GM19468 (cell line): ENCODE measurements around the gene RSPH10B.
A peak's percentile ranks its signal among the peaks of the same experiment; 100 is the strongest.
"Not testable (repeated sequence)": the region's sequence is repeated elsewhere in the genome, so short reads cannot be mapped to it uniquely, and the experiment has no call there.

Experiments used
- ATAC-seq: cut with Tn5 transposase; IDR thresholded peaks from one replicate; pipeline ENCODE4 v1.9.1; 2021; ENCODE audit warnings: mild to moderate bottlenecking, moderate library complexity, moderate number of reproducible peaks; ENCODE audit not compliant: unreplicated experiment; ENCODE audit errors: extremely low read depth

RSPH10B gene

DNA sequence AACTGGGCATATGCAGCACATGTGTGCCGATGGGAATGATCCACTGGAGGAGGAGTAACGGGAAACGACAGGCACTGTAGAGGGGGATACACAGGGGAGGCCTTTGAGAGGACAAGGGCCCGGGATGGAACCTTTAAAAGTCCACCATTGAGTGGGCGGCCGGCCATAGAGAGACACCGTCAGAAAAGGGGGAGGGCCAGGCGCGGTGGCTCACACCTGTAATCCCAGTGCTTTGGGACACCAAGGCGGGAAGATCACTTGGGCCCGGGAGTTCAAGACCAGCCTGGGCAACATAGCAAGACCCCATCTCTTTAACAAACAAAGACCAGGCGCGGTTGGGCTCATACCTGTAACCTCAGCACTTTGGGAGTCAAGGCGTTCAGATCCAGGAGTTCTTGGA lies 39.2 kb downstream of the RSPH10B start:
- not testable (repeated sequence) for ATAC-seq

DNA sequence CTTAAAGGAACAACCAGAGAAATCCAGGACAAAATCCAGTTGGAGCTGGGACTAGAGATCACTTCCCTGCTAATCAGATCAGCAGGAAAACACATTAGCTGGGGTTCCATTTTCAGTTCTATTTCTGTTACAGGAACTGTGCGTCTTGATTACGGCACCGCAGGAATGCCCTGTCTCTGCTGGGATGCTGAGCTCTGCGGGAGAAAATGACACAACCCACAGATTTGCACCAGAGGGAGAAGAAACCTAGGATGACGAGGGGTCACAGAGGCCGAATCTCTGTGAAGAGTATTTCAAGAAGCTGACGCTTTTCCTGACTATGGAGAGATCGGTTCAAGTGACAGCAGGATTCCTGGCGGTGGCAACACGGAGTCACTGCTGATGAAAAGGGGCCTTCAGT lies 40.2 kb downstream of the RSPH10B start:
- ATAC-seq: not testable (repeated sequence)

DNA sequence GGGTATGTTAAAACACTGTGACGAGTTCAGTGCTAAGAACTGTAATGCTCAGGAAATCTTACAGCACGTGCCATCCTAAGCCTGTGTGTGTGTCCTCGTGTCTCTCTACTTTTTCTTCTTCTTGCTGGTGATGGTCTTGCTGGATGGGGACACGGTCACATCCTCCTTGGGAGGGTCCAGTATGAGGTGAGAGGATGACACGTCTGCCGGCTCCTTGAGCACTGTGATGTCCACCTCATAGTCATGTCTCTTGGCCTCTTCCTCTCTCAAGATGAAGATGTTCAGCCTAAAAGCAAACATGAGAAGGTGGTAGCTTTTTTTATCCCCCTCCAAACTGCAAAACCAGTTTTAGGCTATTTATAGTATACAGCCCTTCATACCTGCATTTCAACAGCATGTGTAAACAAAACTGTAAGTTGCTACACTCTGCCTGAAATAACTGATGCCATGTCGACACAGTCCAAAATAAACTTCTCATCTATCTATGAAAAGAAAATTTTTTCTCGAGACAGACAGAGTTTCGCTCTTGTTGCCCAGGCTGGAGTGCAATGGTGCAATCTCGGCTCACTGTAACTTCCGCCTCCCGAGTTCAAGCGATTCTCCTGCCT lies 44.1 kb downstream of the RSPH10B start:
- not testable (repeated sequence) for ATAC-seq

DNA sequence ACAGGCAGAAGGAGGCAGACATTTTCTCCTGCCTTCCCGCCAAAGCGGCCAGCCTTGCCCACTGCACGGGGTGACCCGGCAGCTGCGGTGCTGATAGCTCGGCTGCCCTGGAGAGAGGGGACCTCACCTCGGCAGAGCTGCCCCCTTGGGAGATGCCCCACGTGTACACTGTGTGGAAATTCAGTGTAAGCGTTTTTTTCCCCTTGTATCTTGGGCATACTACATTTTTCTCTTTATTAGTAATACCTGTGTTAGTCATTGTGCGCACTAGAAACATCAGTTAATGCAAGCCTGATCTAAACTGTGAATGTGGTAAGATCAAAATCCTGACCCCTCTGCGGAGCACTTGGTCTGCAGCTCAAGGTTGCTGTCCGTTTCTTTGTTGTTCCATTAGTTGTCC lies 45.9 kb downstream of the RSPH10B start:
- not testable (repeated sequence) for ATAC-seq

DNA sequence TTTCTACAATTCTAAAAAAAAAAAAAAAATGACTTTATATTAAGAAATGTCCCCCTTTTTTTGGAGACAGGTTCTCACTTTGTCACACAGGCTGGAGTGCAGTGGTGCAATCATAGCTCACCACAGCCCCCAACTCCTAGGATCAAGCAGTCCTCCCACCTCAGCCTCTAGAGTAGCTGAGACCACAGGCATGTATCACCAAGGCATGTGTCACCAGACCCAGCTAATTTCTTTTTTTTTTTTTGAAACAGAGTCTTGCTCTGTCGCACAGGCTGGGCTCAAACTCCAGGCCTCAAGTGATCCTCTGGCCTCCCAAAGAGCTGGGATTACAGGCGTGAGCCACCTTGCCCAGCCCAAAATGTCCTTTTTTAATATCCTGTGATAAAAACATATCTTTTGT lies 46.3 kb downstream of the RSPH10B start:
- not testable (repeated sequence) for ATAC-seq

DNA sequence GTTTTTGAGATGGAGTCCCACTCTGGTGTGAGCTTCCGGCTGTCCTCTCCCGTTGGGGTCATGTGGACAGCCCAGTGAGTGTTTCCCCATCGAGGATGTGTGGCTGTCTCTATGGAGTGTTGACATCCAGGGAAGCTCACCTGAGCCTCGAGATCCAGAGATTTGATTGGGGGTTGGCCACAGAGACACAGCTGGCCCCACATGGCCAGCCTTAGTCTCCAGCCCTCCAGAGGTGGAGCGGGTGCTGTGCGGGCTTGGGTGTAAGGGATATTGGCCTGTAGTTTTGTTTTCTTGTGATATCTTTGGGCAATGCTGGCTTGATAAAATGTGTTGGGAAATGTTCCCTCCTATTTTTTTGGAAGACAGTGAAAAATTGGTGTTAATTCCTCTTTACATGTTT lies 54.0 kb downstream of the RSPH10B start:
- ATAC-seq: not testable (repeated sequence)

GRCh38 chr7:5908835-5909234 lies 61.7 kb downstream of the RSPH10B start:
- not testable (repeated sequence) for ATAC-seq

DNA sequence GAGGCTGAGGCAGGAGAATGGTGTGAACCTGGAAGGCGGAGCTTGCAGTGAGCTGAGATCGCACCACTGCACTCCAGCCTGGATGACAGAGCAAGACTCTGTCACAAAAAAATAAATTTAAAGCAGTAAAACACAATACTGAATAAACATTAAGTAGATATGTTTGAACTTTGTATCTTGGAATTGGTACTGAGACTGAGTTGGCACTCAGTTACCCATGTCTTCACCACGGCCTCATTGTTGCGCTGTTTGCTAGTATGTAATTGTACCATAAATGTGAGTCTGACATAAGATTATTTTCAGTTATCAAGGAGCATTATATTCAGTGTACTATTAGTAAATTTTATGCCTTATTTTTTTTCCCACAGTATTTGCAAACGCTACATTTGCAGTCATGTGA lies 65.8 kb downstream of the RSPH10B start:
- not testable (repeated sequence) for ATAC-seq

DNA sequence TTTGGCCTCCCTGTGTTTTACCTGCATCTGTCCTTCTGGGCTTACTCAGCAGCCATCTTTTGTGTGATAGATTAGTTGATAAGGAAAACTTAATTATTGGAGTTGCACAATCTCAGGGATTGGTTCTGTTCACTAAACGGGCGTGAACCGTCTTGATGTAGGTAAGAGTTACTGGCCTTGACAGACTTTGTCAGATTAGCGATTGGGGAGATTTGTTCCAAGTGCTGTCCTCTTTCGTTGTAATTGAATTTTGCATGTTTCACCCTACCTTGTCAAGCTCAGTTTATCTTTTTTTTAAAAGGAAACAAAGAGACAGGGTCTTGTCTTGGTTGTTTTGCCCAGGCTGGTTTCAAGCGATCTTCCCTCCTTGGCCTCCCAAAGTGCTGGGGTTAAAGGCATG lies 67.5 kb downstream of the RSPH10B start:
- not testable (repeated sequence) for ATAC-seq

- peak; percentile 90 for ATAC-seq
Measured at GRCh38 chr7:5898480-5899224, 71.8 kb downstream of the RSPH10B start, which contains the start of gene CCZ1. TSS of gene CCZ1 (plus strand) at chr7:5898733. CDS start at chr7:5898800, 67 bp downstream.

DNA sequence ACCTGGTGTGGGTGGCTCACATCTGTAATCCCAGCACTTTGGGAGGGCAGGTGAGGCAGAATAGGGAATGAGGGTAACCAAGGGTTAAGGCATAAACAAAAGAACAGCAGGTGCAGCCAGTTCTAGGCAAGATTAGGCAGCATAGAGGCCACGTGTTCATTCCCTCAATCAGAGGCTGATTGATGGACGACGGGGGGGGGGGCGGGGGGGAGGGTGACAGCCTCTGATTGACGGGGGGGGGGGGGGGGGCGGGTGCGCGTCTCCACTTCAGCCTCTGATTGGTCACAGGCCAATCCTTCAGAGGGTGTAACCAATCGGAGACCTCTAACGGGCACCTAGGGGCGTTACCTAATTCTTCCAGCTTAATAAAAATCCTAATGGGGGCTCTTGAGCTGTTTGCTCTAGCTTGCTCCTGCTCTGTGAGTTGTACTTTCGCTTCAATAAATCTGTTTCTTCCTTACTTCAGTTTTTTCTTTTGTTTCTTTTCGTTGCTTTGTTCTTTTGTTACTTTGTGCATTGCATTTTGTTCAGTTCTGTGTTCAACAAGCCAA lies 73.0 kb downstream of the RSPH10B start:
- ATAC-seq: not testable (repeated sequence)

DNA sequence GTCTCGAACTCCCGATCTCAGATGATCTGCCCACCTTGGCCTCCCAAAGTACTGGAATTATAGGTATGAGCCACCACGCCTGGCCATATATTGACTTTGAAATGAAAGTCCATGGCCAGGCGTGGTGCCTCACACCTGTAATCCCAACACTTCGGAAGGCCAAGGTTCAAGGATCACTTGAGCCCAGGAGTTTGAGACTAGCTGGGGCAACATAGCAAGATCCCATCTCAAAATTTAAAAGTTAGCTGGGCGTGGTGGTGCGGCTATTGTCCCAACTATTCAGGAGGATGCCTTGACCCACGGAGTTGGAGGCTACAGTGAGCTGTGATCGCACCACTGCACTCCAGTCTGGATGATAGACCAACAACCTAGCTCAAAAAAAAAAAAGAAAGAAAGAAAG lies 78.0 kb downstream of the RSPH10B start:
- ATAC-seq: no peak

- not testable (repeated sequence) for ATAC-seq
Measured at GRCh38 chr7:5890244-5890643, 80.2 kb downstream of the RSPH10B start.

DNA sequence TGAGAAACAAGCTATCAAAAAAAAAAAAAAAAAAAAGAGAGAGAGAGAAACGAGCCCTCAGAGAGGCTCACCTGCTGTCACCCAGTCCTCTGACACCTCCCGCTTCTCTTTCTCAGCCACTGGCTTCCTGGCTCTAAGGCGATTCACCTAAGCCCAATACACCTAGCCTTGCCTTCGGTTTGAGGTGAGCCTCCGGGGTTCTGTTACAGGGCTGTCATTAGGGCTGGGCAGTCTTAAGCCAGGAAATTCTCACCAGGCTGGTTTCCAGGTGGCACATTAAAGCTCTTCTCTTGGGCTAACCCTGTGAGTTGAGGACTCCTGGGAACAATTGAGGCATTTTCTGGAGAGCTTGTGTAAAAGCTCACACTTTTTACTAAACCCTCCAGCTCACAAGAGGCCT lies 82.5 kb downstream of the RSPH10B start:
- ATAC-seq: not testable (repeated sequence)

DNA sequence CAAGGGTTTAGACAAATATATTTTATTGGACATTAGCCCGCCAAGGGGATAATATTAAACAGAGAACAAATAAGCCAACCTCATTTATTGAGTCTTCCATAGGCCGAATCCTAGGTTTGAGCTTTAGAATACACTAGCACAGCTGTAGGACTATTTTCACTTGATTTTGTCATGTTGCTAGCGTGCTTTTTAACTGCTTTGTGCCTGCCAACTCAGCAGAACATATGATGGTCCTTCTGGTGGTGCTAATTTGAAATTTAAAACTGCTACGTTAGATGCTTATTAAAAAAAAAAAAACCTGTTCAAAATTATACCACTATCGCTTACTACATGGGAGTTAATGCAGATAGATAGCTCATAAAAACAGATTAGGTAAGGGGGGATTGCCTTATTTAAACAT lies 86.1 kb downstream of the RSPH10B start:
- ATAC-seq: not testable (repeated sequence)

- not testable (repeated sequence) for ATAC-seq
Measured at GRCh38 chr7:5880106-5880505, 90.4 kb downstream of the RSPH10B start.

GRCh38 chr7:5879591-5879990 lies 90.9 kb downstream of the RSPH10B start:
- not testable (repeated sequence) for ATAC-seq
